Activated B cell treated with CpG ODN at 0.5 μM for 24 hours (primary cell): Measurements from ENCODE around the gene ZEB2. TPM values are rescaled to one million over a fixed set of nuclear protein-coding genes. Genes with fewer than 3 reads are reported as not detected.
A peak's percentile ranks its signal among the peaks of the same experiment; 100 is the strongest.

Source experiments
- ATAC-seq: fragments of 200-7000 bp; cut with Tn5 transposase; one replicate; pipeline ENCODE4 v1.10.0; 2021; ENCODE audit warnings: low read depth, mild to moderate bottlenecking, moderate library complexity
- CTCF ChIA-PET: fragments of 350-600 bp; sonication (Branson Sonifier 250); formaldehyde crosslinking; loops from one replicate; lab custom pipeline; 2021; ENCODE audit warnings: antibody characterized with exemption; lab: Charles Lee
- POLR2A ChIA-PET: fragments of 350-600 bp; sonication (Branson Sonifier 250); formaldehyde crosslinking; loops from one replicate; lab custom pipeline; 2021; ENCODE audit warnings: antibody characterized with exemption; lab: Charles Lee
- DNase-seq: peaks from one replicate; pipeline ENCODE4 v3.0.0; 2022
- H3K27ac Mint-ChIP-seq: one replicate; pipeline ENCODE4 v1.8.0; 2020; ENCODE audit warnings: mixed read lengths
- H3K27me3 Mint-ChIP-seq: one replicate; pipeline ENCODE4 v1.8.0; 2021; ENCODE audit warnings: mixed read lengths
- H3K36me3 Mint-ChIP-seq: one replicate; pipeline ENCODE4 v1.8.0; 2021; ENCODE audit warnings: low read depth, mixed read lengths
- H3K4me1 Mint-ChIP-seq: one replicate; pipeline ENCODE4 v1.8.0; 2021; ENCODE audit warnings: mixed read lengths
- H3K4me3 Mint-ChIP-seq: one replicate; pipeline ENCODE4 v1.8.0; 2020; ENCODE audit warnings: mild to moderate bottlenecking, mixed read lengths
- H3K9me3 Mint-ChIP-seq: one replicate; pipeline ENCODE4 v1.8.0; 2020; ENCODE audit warnings: mixed read lengths
- CTCF ChIP-seq: fragments of 200-600 bp; IDR thresholded peaks from one replicate; pipeline ENCODE4 v1.8.0; 2022; ENCODE audit warnings: antibody characterized with exemption, mild to moderate bottlenecking
- intact Hi-C: fragments of 100-400 bp; cut with micrococcal nuclease; formaldehyde crosslinking; loops from one replicate; pipeline ENCODE4 v1.15.1; 2024
- total RNA-seq: library from RNA; stranded (reverse); gene quantifications from 2 replicates; pipeline ENCODE4 v1.2.3, GENCODE V29; 2022

ZEB2 gene
- total RNA-seq, 1 donor from 2014 or later = 200 TPM

GRCh38 chr2:144509001-144509878 lies 10.7 kb downstream of the ZEB2 start:
- ChIA-PET POLR2A (interaction anchor here (0.8 to 1.2 kb wide), 4 partner anchors 10 to 290 kb away, joined by 3 to 4 read pairs (median 3); partner anchors contain the start of gene ZEB2), CTCF (interaction anchor here (1.2 kb wide), 1 partner anchor 53 kb away, joined by 3 read pairs; no protein-coding TSS in a partner anchor)
- peak overlapping the region; percentile 48 for H3K4me3 Mint-ChIP-seq
- DNase-seq = no peak
- H3K9me3 Mint-ChIP-seq = no peaks in the 10 kb centered on the region
- no peak for TF ChIP-seq CTCF
- no peak for ATAC-seq
- peaks cover 70% of the 10 kb centered on the region for H3K36me3 Mint-ChIP-seq
- intact Hi-C loops = loop anchor here (2.0 kb wide), 1 partner anchor 18 kb away; no protein-coding TSS in a partner anchor
- no peaks in the 10 kb centered on the region for H3K27me3 Mint-ChIP-seq
- peaks cover 100% of the 10 kb centered on the region for H3K4me1 Mint-ChIP-seq
- peak overlapping the region; percentile 81 for H3K27ac Mint-ChIP-seq

- Mint-ChIP-seq H3K9me3 (no peaks in the 10 kb centered on the region), H3K4me1 (peaks cover 97% of the 10 kb centered on the region), H3K27ac (peak overlapping the region; percentile 81), H3K36me3 (peaks cover 67% of the 10 kb centered on the region), H3K27me3 (no peaks in the 10 kb centered on the region), H3K4me3 (peak overlapping the region; percentile 48)
- ChIA-PET CTCF (interaction anchor here (1.2 kb wide), 1 partner anchor 53 kb away, joined by 3 read pairs; no protein-coding TSS in a partner anchor), POLR2A (interaction anchor here (0.6 to 1.2 kb wide), 5 partner anchors 11 to 712 kb away, joined by 3 to 4 read pairs (median 3); partner anchors contain the start of gene ZEB2)
- TF ChIP-seq CTCF = no peak
- ATAC-seq (peak; percentile 22), DNase-seq (no peak)
- intact Hi-C loops = loop anchor here (1.0 to 2.0 kb wide), 2 partner anchors 8 to 18 kb away; no protein-coding TSS in a partner anchor
Measured at GRCh38 chr2:144508172-144508851, 11.6 kb downstream of the ZEB2 start.

- peaks cover 63% of the 10 kb centered on the region for H3K36me3 Mint-ChIP-seq
- H3K27me3 Mint-ChIP-seq = no peaks in the 10 kb centered on the region
- DNase-seq = no peak
- POLR2A ChIA-PET = no interaction called here
- peaks cover 91% of the 10 kb centered on the region for H3K4me1 Mint-ChIP-seq
- no peak for ATAC-seq
- no peaks in the 10 kb centered on the region for H3K9me3 Mint-ChIP-seq
- H3K27ac Mint-ChIP-seq = peak overlapping the region; percentile 81
- CTCF ChIA-PET = interaction anchor here (1.2 kb wide), 1 partner anchor 54 kb away, joined by 3 read pairs; no protein-coding TSS in a partner anchor
- TF ChIP-seq CTCF = no peak
- peak overlapping the region; percentile 48 for H3K4me3 Mint-ChIP-seq
- intact Hi-C loops = loop anchor here (1.0 to 2.0 kb wide), 2 partner anchors 9 to 17 kb away; no protein-coding TSS in a partner anchor
Measured at GRCh38 chr2:144507441-144508171, 12.3 kb downstream of the ZEB2 start.

- POLR2A ChIA-PET = interaction anchor here (0.8 to 1.2 kb wide), 2 partner anchors 10 to 1066 kb away, joined by 3 to 4 read pairs; no protein-coding TSS in a partner anchor
Measured at GRCh38 chr2:144505245-144505831, 14.6 kb downstream of the ZEB2 start.

More at GRCh38 chr2:144505245-144505831, 14.6 kb downstream of the ZEB2 start:
- Mint-ChIP-seq H3K4me1 (peaks cover 81% of the 10 kb centered on the region), H3K9me3 (no peaks in the 10 kb centered on the region), H3K27me3 (no peaks in the 10 kb centered on the region), H3K36me3 (peaks cover 64% of the 10 kb centered on the region), H3K4me3 (peak overlapping the region; percentile 32), H3K27ac (peak overlapping the region; percentile 57)
- peak; percentile 49 for ATAC-seq
- CTCF ChIA-PET = interaction anchor here (1.3 to 1.7 kb wide), 2 partner anchors 10 to 56 kb away, joined by 3 to 6 read pairs; no protein-coding TSS in a partner anchor
- intact Hi-C loops = loop anchor here (1.0 kb wide), 1 partner anchor 12 kb away; no protein-coding TSS in a partner anchor
- TF ChIP-seq CTCF = no peak
- no peak for DNase-seq
